OCI-LY3 (cell line): Measurements from ENCODE around the gene SAFB2.

Experiments used
- H2AFZ ChIP-seq: fragments of 200-600, 300-600 bp; shearing (Covaris generic); 2 replicates; pipeline ENCODE4 v1.6.0; 2014; ENCODE audit warnings: antibody characterized with exemption, low read depth, low read length
- H3K27ac ChIP-seq: fragments of 200-600, 300-600 bp; sonication (generic); 2 replicates; pipeline ENCODE4 v1.5.1; 2014; ENCODE audit warnings: mild to moderate bottlenecking, low read length, moderate library complexity, mixed read lengths
- H3K27me3 ChIP-seq: fragments of 200-600, 300-600 bp; sonication (generic); 2 replicates; pipeline ENCODE4 v1.6.1; 2014; ENCODE audit warnings: low read depth, low read length, mixed read lengths
- H3K36me3 ChIP-seq: fragments of 200-600, 300-600 bp; sonication (generic); replicated peaks from 2 replicates; pipeline ENCODE3; 2014; ENCODE audit warnings: low read depth, low read length, mixed read lengths
- H3K4me1 ChIP-seq: fragments of 300-600, 200-600 bp; sonication (generic); 2 replicates; pipeline ENCODE4 v1.6.1; 2014; ENCODE audit warnings: low read length, mixed read lengths
- H3K4me2 ChIP-seq: fragments of 200-600, 300-600 bp; sonication (generic); 2 replicates; pipeline ENCODE4 v1.6.1; 2014; ENCODE audit warnings: low read length, mixed read lengths
- H3K4me3 ChIP-seq: fragments of 300-600, 200-600 bp; sonication (generic); 2 replicates; pipeline ENCODE4 v1.5.1; 2014; ENCODE audit warnings: antibody characterized with exemption, mild to moderate bottlenecking, low read length, moderate library complexity
- H3K79me2 ChIP-seq: fragments of 300-600, 200-600 bp; shearing (Covaris generic); 2 replicates; pipeline ENCODE4 v1.6.1; 2014; ENCODE audit warnings: mild to moderate bottlenecking, low read length, mixed read lengths
- H3K9ac ChIP-seq: fragments of 300-600, 200-600 bp; shearing (Covaris generic); 2 replicates; pipeline ENCODE4 v1.6.0; 2014; ENCODE audit warnings: mild to moderate bottlenecking, low read length, moderate library complexity
- H3K9me3 ChIP-seq: fragments of 200-600, 300-600 bp; shearing (Covaris generic); 2 replicates; pipeline ENCODE4 v1.6.1; 2014; ENCODE audit warnings: low read length, mixed read lengths; ENCODE audit not compliant: insufficient read depth
- H4K20me1 ChIP-seq: fragments of 200-600, 300-600 bp; sonication (generic); 2 replicates; pipeline ENCODE4 v1.6.1; 2016; ENCODE audit warnings: low read length, mixed read lengths; ENCODE audit not compliant: insufficient read depth
- EZH2phosphoT487 ChIP-seq: fragments of 200-600 bp; shearing (Covaris generic); IDR thresholded peaks from 2 replicates; pipeline ENCODE4 v1.6.1; 2018; ENCODE audit warnings: antibody characterized with exemption, mixed run types, low read depth
- TF ChIP-seq, protein P1 (sequence below): fragments of 200-600, 300-600 bp; sonication (generic); IDR thresholded peaks from 2 replicates; pipeline ENCODE4 v1.5.1; 2014; ENCODE audit warnings: antibody characterized with exemption, low read length, low read depth

SAFB2 gene

DNA sequence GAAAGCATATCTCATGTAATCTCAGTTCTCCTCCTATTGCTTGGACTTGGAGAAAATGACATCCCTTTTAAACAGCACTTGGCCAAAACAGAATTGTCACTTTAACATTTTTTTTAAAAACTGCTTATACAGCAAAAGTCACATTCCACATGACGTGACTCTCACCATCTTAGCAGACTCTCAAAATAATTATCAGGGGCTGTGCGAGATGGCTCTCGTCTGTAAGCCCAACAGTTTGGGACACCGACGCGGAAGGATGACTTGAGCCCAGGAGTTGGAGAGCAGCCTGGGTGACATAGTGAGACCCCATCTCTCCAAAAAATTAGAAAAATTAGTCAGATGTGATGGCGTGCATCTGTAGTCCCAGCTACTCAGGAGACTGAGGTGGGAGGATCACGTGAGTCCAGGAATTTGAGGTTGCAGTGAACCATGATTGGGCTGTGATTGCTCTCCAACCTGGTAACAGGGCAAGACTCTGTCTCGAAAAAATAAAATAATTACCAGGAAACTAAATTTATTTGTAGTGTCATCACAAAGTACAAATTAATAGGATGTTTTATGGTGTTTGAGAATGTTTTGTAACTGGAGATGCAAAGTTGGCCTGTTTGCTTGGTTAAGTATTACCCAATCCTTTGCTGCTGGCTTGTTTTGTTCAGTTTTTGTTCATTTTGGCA, 9.1 kb upstream of the SAFB2 start:
- no peak overlapping the region for H3K4me2 ChIP-seq
- H3K9me3 ChIP-seq = no peaks in the 10 kb centered on the region
- H3K79me2 ChIP-seq = peaks cover 100% of the 10 kb centered on the region
- peaks cover 74% of the 10 kb centered on the region for H3K36me3 ChIP-seq
- no peak for TF ChIP-seq EZH2phosphoT487
- no peaks in the 10 kb centered on the region for H3K27me3 ChIP-seq
- peaks cover 95% of the 10 kb centered on the region for H4K20me1 ChIP-seq
- peaks cover 40% of the 10 kb centered on the region for H3K4me1 ChIP-seq
- no peak overlapping the region for H3K4me3 ChIP-seq
- no peak overlapping the region for H3K27ac ChIP-seq
- H2AFZ ChIP-seq = no peak overlapping the region
- H3K9ac ChIP-seq = no peak overlapping the region

DNA sequence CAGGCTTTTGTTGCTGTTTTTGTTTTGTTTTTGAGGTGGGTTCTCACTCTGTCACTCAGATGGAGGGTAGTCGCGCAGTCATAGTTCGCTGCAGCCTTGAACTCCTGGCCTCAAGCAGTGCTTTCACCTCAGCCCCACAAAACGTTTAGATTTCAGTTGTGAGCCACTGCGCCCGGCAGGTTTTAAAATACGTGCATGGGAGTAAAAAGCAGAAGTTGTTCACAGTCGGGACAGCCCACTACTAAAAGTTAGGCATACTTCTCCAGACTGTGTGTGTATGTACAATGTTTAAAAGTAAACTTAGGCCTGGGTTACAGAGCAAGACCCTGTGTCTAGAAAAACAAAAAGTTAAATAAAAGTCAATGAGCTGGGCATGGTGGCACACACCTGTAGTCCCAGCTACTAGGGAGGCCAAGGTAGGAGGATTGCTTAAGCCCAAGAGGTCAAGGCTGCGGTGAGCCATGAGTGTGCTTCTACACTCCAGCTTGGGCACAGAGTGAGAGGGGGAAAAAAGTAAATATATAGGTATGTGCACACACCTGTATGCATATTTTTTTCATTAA, 6.4 kb upstream of the SAFB2 start:
- Histone ChIP-seq H3K27ac (peak overlapping the region; percentile 70), H2AFZ (no peak overlapping the region), H3K79me2 (peaks cover 100% of the 10 kb centered on the region), H3K9ac (peak overlapping the region; percentile 17; the same call in 1 of the 2 replicates), H3K4me2 (peak overlapping the region; percentile 55), H3K9me3 (no peaks in the 10 kb centered on the region), H3K27me3 (no peaks in the 10 kb centered on the region), H3K4me1 (peaks cover 57% of the 10 kb centered on the region), H3K36me3 (peaks cover 82% of the 10 kb centered on the region), H4K20me1 (peaks cover 95% of the 10 kb centered on the region), H3K4me3 (peak overlapping the region; percentile 26)
- no peak for TF ChIP-seq EZH2phosphoT487
- TF ChIP-seq, protein P1, sequence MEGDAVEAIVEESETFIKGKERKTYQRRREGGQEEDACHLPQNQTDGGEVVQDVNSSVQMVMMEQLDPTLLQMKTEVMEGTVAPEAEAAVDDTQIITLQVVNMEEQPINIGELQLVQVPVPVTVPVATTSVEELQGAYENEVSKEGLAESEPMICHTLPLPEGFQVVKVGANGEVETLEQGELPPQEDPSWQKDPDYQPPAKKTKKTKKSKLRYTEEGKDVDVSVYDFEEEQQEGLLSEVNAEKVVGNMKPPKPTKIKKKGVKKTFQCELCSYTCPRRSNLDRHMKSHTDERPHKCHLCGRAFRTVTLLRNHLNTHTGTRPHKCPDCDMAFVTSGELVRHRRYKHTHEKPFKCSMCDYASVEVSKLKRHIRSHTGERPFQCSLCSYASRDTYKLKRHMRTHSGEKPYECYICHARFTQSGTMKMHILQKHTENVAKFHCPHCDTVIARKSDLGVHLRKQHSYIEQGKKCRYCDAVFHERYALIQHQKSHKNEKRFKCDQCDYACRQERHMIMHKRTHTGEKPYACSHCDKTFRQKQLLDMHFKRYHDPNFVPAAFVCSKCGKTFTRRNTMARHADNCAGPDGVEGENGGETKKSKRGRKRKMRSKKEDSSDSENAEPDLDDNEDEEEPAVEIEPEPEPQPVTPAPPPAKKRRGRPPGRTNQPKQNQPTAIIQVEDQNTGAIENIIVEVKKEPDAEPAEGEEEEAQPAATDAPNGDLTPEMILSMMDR = no peak

DNA sequence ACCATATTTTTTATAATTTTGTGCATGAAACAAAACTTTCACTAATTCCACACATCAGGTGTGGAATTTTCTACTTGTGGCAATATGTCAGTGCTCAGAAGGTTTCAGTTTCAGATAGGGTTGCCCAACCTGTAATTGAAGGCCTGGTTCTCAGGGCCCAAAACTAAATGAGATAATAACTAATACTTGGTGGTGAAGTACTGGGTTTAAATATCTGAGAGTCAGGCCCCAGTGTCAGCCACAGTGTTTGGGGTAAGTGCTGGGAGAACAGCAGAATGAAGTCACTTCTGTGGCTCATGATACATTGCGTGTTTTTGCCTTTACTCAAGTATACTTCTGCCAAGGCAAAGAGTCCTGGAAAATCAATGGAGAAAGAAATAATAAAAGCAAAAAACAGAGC, 5.9 kb upstream of the SAFB2 start:
- Histone ChIP-seq H4K20me1 (peaks cover 94% of the 10 kb centered on the region), H3K79me2 (peaks cover 100% of the 10 kb centered on the region), H3K27ac (peak overlapping the region; percentile 70), H3K4me2 (peak overlapping the region; percentile 55), H3K36me3 (peaks cover 78% of the 10 kb centered on the region), H3K4me1 (peaks cover 54% of the 10 kb centered on the region), H3K4me3 (peak overlapping the region; percentile 26), H2AFZ (no peak overlapping the region), H3K9me3 (no peaks in the 10 kb centered on the region), H3K9ac (peak overlapping the region; percentile 17; the same call in 1 of the 2 replicates), H3K27me3 (no peaks in the 10 kb centered on the region)
- TF ChIP-seq, protein P1 = no peak
- no peak for TF ChIP-seq EZH2phosphoT487

DNA sequence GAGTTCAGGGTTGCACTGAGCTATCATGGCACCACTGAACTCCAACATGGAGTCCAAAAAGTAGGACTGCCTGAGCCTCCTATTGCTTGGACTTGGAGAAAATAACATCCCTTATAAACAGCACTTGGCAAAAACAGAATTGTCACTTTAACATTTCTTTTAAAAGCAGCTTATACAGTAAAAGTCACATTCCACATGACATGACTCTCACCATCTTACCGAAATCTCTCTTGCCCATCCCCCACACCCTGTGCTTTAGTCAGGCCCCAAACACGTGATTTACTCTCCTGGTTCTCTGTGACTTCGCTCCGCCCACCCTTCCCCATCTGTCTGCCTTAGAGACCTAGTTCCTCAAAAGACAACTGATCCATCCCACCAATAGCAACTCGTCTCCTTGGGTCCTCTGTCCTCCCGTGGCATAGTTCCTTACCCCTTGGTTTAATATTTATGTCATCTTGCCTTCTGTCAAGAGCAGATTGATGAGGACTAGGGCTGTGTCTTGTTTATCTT, 4.9 kb upstream of the SAFB2 start:
- H4K20me1 ChIP-seq = peaks cover 85% of the 10 kb centered on the region
- H3K9me3 ChIP-seq = no peaks in the 10 kb centered on the region
- H3K79me2 ChIP-seq = peaks cover 99% of the 10 kb centered on the region
- TF ChIP-seq, protein P1 = no peak
- TF ChIP-seq EZH2phosphoT487 = no peak
- peak overlapping the region; percentile 55 for H3K4me2 ChIP-seq
- peaks cover 69% of the 10 kb centered on the region for H3K36me3 ChIP-seq
- no peaks in the 10 kb centered on the region for H3K27me3 ChIP-seq
- peaks cover 51% of the 10 kb centered on the region for H3K4me1 ChIP-seq
- H3K4me3 ChIP-seq = peak overlapping the region; percentile 30; the same call in 1 of the 2 replicates
- H3K9ac ChIP-seq = no peak overlapping the region; the same call in 1 of the 2 replicates
- H2AFZ ChIP-seq = no peak overlapping the region
- peak overlapping the region; percentile 70 for H3K27ac ChIP-seq
